RWPE1 (cell line): ENCODE results near the gene ANO4.

Experiments
- CTCF ChIA-PET: fragments of 350-600 bp; sonication (Branson Sonifier 250); formaldehyde crosslinking; extraction: SDS; loops from one replicate; lab custom pipeline; 2021; lab: Yijun Ruan, JAX
- POLR2A ChIA-PET: fragments of 400-600 bp; formaldehyde crosslinking; extraction: SDS; loops from one replicate; lab custom pipeline; 2020; ENCODE audit warnings: antibody characterized with exemption; ENCODE audit not compliant: low non-redundant PET; lab: Yijun Ruan, JAX
- DNase-seq: peaks from one replicate; pipeline ENCODE4 v3.0.0; 2012; ENCODE audit warnings: low spot score
- H3K27ac ChIP-seq: fragments of 450-650 bp; 2 replicates; pipeline ENCODE4 v1.5.1; 2017
- TF ChIP-seq, protein P1 (sequence below): fragments of 450-650 bp; conservative IDR thresholded peaks from 2 replicates; pipeline ENCODE4 v1.5.1; 2017; ENCODE audit warnings: low read depth, mild to moderate bottlenecking

The ANO4 gene

DNA sequence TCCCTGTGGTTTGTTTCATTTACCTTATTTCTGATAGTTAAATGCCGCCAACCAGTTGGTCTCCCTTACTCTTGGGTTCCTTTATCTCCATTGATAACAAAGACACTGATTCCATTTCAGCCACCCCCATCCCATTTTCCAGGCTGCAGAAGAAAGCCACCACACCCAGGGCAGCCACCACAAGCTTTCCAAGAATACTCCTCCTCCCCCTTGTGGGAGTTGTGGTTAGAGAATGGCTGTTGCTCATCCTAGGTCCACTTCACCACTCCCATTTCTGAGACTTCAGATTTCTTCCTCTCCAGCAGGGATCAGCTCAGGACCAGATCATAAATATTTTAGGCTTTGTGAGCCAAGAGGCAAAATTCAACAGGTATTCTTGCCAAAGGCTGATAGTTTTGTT is 73.9 kb downstream of the ANO4 start:
- CTCF ChIA-PET = no interaction called here
- DNase-seq = no peak
- TF ChIP-seq, protein P1, sequence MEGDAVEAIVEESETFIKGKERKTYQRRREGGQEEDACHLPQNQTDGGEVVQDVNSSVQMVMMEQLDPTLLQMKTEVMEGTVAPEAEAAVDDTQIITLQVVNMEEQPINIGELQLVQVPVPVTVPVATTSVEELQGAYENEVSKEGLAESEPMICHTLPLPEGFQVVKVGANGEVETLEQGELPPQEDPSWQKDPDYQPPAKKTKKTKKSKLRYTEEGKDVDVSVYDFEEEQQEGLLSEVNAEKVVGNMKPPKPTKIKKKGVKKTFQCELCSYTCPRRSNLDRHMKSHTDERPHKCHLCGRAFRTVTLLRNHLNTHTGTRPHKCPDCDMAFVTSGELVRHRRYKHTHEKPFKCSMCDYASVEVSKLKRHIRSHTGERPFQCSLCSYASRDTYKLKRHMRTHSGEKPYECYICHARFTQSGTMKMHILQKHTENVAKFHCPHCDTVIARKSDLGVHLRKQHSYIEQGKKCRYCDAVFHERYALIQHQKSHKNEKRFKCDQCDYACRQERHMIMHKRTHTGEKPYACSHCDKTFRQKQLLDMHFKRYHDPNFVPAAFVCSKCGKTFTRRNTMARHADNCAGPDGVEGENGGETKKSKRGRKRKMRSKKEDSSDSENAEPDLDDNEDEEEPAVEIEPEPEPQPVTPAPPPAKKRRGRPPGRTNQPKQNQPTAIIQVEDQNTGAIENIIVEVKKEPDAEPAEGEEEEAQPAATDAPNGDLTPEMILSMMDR = no peak
- POLR2A ChIA-PET = no interaction called here
- no peak overlapping the region for H3K27ac ChIP-seq

DNA sequence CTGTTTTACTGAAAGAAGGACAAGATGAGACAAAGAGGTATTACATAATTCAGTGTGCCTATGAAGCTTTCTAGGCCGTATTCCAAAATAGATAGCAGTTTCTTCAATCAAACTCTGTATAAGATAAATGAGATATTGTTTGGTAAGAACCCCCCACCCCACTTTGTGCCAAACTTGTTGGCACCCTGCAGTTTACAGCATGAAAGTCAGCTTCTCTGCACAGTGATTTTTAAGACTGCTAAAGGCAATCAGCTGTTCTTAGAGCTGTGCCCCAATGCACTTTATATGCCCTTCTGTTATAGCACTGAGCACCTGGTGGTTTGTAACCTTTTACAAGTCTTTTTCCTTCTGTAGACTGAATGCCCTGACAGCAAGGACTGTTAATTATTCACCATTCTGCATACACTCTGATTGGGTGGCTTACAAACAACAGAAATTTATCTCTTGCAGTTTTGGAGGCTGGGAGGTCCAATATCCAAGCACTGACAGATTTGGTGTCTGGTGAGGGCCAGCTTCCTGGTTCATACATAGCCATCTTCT is 76.7 kb downstream of the ANO4 start:
- ChIA-PET POLR2A (no interaction called here), CTCF (interaction anchor here (0.7 kb wide), 1 partner anchor 58 kb away, joined by 3 read pairs; no protein-coding TSS in a partner anchor)
- DNase-seq = no peak
- H3K27ac ChIP-seq = no peak overlapping the region
- TF ChIP-seq, protein P1 = no peak

DNA sequence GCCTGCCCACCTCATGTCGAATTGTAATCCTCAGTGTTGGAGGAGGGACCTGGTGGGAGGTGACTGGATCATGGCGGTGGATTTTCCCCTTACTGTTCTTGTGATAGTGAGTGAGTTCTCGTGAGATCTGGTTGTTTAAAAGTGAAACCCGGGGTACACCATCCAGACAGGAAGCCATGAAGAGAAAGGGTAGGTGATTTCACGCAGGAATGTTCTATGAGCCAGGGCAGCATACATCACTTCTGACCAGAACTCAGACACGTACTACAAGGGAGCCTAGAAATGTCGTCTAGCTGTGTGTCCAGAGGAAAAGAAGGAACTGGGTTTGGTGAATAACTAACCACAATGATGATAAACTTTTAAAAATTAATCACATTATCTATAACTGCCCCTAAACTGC is 80.6 kb downstream of the ANO4 start:
- H3K27ac ChIP-seq = no peak overlapping the region
- TF ChIP-seq, protein P1 = no peak
- DNase-seq = no peak
- POLR2A ChIA-PET = no interaction called here
- CTCF ChIA-PET = no interaction called here

DNA sequence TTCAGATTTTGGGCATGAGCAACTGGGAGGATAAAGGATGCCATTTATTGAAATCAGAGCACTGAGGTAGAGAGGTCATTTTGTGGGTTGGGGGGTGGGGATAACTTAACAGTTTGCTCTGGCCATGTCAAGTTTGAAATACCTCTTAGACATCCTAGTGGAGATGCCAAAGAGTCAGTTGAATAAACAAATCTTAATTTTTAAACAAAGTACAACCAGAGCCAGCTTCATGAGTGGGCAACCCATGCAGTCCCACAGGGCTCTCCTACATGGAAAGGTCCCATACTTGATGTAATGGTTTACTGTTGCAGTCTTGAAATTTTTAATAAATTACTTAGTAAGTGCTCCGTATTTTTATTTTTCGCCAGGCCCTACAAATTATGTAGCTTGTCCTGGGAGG is 81.2 kb downstream of the ANO4 start:
- ChIA-PET POLR2A (no interaction called here), CTCF (interaction anchor here (0.7 kb wide), 1 partner anchor 12 kb away, joined by 3 read pairs; no protein-coding TSS in a partner anchor)
- DNase-seq = no peak
- no peak overlapping the region for H3K27ac ChIP-seq
- TF ChIP-seq, protein P1 = no peak

DNA sequence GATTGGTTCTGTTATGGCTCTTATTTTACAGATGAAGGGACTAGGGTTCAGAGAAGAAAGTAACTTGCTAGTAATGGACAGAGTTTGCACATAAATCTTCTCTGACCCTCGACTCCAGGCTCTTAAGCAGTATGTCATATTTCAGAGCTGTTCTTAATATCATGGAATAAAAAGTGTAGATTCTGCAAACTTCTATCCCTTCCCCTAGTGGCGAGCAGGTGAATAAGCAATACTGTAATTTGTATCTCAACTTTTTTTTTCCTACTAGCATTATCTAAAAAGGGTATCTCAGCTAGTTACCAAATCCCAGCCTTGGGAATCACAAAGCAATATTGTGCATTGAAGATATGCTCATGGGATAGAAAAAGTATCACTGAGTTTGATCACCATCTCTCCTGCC is 83.2 kb downstream of the ANO4 start:
- TF ChIP-seq, protein P1 = peak; percentile 14; the same call in 1 of the 2 replicates
- no peak overlapping the region for H3K27ac ChIP-seq
- ChIA-PET POLR2A (no interaction called here), CTCF (no interaction called here)
- DNase-seq = no peak

DNA sequence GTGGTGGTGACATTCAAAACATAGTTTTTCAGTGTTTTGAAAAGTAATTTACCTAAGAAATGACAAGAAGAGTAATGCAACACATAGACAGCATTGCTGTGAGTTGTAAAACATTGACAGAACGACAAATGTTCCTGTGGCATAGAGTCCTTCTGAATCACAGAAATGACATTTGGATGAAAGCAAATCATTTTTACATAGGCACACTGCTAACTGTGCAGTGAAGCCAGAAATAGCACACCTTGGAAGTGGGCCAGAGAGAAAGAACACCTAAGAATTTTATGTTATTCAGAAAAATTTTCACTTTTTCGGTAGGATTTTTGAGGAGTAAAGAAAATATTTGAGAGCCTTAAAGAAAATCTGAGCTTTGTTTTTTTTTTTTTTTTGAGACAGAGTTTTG is 100.6 kb downstream of the ANO4 start:
- ChIA-PET CTCF (no interaction called here), POLR2A (no interaction called here)
- H3K27ac ChIP-seq = no peak overlapping the region
- DNase-seq = no peak
- TF ChIP-seq, protein P1 = no peak

DNA sequence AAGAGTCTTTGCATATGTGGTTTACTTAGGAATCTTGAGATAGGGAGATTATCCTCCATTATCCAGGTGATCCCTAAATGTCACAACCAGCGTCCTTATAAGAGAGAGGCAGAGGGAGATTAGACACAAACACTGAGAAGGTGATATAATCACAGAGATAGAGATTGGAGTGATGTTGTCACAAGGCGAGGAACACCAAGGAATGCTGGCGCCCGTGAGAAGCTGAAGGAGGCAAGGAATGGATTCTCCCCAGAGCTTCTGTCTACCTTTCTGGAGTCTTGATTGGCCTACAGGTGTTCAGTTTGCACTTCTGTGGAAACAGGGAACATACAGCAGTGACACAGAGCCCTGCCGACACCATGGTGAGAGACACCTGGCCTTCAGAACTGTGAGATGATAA is 101.6 kb downstream of the ANO4 start:
- CTCF ChIA-PET = no interaction called here

More for the DNA sequence above, 101.6 kb downstream of the ANO4 start:
- no peak overlapping the region for H3K27ac ChIP-seq
- no peak for DNase-seq
- POLR2A ChIA-PET = no interaction called here
- TF ChIP-seq, protein P1 = no peak
